ENCODE measurements around the gene TMPRSS13.
"Not testable (repeated sequence)": the region's sequence is repeated elsewhere in the genome, so short reads cannot be mapped to it uniquely, and the experiment has no call there.

Gene TMPRSS13

DNA sequence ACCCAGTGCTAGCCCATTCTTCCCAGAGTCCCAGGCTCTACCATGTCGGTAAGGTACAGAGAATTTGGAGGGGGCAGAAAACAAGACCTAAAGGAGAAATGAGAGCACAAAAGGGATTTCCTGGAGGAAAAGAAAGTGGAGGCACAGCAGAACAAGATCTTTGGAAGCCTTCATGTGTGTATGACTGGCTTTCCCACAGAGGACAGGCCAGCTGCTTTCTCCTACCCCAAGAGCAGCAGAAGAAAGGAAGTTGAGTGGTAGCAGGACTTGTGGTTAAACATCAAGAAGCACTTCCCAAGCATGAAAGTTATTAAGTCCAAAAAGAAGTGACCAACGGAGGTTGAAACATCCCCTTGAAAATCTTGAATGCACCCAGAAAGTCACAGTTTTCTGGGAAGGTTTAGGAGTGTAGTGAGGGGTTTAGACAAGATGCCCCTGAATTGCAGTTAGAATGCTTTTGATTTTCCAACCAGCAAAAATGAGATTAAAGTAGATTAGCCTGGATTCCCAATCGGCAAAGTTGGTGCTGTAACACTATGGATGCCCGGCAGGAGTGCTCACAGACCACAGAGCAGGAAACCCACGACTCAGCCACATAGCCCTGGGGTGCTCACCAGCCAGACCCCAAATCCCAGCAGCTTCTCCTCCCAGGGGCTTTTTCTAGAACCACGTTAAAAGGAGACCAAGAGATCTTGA lies 608 bp downstream of the TMPRSS13 start:
- FAIRE-seq, result no peak

DNA sequence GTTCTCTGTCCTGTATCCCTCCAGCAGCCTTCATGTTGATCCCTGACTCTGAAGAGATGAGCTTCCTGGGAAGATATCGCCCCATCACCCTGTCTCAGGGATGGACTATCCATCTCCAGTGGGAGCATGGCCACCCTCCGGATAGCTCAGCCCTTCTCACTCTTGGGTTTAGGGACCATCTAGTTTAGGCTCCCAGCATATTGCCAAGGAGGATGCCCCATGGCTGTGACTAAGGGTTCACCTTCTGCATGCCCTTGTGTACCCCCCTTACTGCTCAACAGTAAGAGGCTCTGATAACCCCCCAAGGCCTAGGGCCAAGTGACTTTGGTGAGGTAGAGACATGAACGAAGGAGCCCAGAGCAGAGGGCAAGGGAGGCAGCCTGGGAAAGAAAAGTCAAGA lies 1.3 kb downstream of the TMPRSS13 start:
- no peak for FAIRE-seq

DNA sequence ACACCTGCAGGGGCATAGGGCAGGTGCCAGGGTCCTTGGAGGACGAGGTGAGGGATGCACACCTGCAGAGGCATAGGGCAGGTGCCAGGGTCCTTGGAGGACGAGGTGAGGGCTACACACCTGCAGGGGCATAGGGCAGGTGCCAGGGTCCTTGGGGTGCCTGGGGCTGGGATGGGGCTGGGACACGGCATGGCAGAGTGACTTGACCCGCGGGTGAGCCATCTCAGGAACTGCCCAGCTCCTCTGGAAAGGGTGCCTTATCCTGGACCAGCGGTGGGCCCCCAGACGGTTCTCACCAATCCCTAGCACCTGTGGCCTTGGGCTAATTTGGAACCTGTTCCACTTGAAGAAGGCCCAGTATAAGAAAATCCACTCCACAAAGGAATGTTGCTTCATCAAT lies 3.0 kb downstream of the TMPRSS13 start:
- FAIRE-seq, result not testable (repeated sequence)

DNA sequence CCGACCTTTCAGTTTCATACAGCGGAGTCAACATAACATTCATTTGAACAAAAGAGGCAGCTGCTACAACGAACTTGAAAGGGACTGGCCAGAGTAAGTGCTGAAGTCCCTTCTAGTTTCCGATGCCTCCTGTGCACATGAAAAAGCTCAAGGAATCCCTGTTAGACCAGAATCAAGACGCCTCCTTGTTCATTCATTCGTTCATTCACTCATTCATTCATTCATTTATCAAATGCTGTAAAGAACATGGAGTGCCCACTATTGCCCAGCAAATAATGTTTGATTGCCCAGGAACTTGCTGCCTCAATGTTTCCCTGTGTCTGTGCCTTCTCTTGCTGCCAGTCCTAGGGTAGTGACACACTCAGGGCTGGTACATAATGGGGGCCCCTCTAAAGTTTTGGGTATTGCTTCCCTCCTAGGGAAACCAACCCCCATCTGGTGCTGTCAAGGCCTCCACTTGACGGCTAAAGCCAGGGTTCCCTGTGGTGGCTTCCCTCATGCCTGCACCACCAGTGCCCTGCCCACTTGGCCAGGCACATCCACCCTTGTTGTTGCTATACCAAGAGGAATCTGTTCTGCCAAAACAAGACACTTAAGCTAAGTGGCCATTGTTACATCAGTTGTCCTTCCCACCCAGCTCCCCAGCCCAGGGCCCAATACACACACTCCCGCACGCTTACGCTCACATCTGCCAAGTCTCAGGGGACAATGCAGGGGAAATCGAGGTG lies 3.8 kb downstream of the TMPRSS13 start:
- FAIRE-seq, result no peak

DNA sequence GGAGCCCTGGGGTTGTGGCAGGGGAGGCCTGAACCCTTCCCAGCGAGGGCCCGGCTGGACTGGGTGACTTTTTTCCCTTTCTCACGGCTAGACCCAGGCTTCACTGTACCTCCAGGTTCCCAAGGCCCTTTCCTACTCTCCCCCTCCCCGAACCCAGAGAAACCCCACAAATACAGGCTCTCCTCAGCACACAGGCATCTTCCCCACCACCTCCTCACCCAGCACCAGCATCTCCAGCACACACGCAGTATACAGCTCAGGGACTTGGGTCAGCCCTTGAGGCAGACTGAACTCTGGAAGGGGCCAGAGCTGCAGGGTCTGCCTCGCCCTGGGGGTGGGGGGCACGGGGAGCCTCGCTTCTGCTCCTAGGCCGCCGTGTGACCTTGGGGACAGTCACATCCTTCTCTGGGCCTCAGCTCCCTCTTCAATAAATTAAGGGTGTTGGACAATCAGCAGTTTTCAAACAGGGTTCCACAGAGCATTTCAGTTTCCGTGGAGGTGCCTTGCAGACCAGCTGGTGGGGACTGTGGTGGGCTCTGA lies 4.5 kb downstream of the TMPRSS13 start:
- no peak for FAIRE-seq

DNA sequence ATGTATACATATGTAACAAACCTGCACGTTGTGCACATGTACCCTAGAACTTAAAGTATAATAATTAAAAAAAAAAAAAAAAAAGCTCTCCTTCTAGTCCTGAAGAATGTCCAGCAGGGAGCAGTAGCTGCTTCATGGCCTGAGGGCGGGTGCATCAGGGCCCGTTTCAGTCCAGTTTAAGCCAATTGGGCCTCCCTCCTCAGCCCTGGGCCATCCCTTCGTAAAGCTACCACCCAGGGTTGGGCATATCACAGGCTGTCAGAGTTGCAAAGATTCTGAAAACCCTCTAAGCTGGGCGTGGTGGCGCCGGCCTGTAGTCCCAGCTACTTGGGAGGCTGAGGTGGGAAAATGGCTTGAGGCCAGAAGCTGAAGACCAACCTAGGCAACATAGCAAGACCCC lies 5.4 kb downstream of the TMPRSS13 start:
- FAIRE-seq, result no peak

DNA sequence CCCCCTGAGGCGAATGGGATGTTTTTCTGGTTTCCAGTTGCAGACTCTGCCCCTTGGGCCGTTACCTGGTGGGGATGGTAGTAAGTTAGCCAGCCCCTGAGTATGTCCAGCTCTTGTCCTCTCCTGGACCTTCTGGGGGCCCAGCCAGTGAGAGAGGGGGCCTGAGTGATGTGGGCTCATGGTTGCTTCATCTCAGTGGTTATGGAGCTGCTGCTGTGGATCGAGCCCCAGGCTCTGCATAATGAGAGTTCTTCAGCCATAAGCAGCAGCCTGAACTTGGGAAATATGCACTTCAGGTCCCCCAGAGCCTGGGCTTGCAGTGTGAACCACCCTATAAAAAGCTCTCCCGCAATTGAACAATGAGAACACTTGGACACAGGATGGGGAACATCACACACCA lies 5.9 kb downstream of the TMPRSS13 start:
- FAIRE-seq, result no peak

DNA sequence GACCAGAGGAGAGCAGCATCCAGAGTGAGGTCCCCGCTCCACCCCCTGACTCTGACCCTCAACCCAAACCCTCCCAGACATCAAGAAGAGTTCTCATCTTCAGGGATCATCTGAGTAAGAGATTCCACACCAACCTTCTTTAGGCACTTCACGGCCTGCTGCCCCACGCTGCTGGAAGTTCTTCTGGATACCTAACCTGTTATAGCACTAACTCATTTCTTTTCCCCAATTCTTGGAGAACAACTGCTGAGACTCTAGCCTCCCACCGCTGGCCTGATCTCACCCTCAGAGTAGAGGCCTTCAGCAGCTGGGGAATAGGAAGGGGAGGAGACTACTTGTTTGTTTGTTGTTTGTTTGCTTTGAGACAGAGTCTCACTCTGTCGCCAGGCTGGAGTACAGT lies 7.3 kb downstream of the TMPRSS13 start:
- no peak for FAIRE-seq

DNA sequence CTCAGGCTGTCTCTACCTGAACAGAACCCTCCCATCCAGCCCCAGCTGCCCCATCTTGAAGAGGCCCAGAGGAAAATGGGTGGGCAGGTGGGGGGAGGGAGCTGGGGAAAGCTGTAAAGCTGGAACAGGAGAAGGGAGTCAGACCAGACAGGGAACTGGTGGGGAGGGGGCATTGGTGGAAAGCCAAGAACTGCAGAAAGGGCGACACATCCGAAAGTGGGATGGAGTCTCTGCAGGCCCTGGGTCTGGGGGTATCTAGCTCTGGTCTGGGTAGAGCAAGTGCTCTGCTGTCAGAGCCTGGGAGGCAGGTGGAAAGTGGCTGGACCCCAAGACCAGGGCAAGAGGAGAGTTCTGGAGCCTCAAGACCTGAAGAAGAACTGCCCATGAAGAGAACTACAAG lies 7.7 kb downstream of the TMPRSS13 start:
- no peak for FAIRE-seq

DNA sequence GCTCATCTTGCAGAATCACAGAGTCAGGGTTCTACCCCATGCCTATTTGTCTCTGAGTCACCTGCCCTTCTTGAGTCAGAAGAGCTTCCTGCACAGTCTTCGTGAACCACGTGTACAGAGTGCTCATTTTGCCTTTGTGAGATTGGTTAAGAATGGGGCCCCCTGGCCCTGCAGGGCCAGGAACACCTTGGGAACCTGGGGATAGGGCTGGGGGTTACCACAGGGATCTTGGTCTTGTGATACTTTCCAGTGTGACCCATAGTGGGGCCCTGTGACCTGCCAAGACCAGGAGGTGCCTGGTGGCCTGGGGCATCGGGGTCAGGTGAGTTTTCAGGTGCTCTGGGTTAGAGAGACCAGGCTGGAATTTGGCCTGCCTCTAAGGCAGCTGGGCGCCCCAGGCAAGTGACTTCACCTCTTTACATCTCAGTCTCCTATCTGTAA lies 9.4 kb downstream of the TMPRSS13 start:
- FAIRE-seq, result no peak

DNA sequence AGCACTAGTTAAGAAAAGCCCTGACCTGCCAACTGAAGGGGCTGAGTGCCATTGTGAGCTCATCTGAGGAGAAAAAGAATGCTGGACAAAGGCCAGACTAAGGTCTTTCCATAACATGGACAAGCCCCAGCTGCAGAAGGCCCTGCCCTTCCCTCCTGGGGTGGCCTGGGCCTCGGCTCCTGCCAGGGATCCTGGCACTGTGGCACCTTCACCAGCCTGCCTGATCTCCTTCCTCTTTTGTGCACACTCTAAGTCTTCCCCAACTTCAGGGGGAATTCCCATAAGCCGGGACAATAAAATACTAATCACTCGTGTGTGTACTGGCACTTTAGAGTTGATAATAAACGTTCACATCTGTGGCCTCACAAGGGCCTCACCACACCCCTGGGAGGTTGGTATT lies 9.9 kb downstream of the TMPRSS13 start:
- FAIRE-seq, result no peak

DNA sequence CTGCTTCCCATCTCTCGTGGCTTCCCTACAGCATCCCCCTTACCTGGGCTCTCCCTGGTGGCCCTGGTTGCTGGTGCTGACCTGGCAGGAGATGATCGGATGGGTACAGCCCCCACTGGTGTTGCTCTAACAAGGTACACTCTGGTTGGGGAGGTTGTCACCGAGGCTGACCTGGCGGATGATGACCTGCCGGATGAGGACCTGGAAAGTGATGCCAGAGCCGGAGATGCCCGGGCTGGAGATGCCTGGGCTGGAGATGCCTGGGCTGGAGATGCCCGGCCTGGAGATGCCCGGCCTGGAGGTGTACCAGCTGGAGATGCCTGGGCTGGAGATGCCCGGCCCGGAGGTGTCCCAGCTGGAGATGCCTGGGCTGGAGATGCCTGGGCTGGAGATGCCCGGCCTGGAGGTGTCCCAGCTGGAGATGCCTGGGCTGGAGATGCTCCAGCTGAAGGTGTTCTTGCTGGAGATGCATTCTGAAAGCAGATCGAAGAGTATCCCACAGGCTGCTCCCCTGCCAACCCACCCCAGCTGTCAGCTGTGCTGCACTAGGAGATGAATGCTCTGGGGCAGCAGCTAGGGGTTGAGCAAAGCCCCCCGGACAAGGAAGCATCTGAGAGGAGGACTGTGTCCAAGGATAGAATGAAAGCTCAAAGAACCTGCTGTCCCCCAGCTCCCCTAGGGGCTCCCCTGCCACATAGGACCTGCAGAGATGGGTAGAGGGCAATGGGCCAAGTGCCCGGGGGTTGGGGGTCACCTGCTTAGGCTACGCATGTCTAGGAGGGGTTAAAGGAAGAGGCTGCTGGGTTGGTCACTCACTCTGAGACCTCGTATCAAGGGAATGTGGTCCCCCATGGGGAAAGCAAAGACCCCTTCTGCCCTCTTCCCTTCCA lies 10.6 kb downstream of the TMPRSS13 start:
- no peak for FAIRE-seq

DNA sequence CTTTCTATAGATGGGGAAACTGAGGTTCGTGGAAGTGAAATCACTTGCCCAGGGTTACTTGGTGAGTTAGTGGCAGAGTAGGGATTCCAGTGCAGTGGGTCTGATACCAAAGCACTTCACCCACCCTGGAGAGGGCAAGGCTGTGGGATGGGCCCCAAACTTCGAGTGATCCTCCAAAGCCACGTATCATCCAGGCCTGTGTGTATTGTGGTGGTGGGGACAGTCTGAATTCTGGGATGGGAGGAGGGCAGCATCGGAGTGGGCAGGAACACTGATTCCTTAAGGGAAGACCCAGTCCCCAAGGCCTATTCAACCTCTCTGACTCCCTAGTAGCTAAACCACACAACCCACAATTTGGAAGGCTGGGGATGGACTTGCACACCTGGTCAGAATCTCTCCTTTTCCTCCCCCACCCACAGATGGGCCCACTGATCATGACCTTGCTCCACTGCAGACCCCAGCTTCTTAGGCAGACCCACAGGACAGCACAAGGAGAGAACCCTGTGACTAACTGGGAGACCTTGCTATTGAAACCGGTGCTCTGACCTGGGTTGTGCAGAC lies 11.5 kb downstream of the TMPRSS13 start:
- no peak for FAIRE-seq

DNA sequence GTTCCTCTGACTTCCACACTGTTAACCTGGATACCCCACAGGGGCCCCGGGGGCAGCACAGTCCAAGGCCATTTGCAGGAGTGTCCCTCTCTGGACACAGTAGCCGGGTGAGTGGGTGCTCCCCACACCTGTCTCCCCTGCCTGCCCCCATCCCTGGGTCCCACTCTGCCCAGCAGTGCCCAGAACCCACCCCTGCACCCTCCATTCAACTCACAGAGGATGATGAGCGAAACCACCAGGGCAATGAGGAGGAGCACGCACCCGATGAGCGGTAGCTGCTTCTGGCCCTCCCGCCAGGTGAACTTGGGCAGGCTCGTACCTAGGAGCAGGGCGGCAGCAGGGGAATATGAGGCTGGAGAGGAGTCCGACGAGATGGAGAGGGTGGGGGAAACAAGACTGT lies 12.2 kb downstream of the TMPRSS13 start:
- FAIRE-seq, result no peak

DNA sequence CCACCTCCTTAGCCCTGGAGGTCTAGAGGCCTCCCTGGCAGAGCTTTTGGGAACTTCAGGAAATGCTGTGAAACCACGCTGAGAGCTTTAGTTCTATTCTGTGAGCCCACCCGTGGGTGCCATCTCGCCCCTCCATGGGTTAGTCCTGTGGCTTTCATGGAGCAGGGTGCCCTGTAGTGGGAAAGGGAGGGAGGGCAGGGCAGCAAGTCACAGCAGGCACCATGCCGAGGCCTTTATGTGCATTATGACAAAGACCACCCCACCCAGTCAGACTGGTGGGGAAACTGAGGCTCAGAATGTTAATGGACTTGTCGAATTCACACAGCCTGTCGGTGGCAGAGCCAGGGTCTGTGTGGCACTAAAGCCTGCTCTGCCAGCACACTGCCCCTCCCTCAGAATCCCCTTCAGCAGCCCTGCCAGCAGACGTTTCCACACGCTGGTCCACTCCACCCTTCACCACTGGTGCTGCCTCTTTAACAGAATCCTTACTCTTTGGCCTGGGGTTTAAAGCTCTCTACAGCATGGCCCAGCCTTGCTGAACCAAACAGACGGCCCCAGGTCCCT lies 13.4 kb downstream of the TMPRSS13 start:
- FAIRE-seq, result no peak

DNA sequence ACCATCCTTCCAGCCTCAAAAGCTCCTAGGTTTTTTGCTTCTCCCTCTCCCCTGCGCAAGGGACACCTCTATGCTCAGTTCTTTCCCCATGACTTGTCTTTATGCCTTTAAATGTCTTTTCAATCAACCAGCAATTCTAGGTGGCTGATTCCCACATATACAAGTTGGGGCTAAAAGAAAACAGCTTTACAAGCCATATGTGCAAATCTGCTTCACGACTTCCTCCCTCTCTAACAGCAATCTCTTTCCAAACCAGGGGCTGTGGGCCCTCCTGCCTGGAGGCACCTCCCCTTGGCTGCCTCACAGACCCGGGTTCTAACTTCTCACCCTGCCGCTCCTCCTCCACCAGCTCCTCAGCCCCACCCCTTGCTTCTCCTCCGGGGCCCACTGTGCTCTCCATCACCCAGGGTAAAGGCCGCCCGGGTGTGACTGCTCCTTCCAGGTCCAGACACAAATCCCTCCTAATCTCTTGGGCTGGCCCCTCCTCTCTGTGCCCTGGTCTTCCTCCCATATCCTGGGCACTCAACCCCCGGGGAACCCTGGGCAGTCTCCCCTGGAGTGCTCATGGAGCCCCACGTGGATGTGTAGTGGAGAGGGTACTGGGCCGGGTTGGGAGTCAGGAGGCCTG lies 14.1 kb downstream of the TMPRSS13 start:
- no peak for FAIRE-seq

DNA sequence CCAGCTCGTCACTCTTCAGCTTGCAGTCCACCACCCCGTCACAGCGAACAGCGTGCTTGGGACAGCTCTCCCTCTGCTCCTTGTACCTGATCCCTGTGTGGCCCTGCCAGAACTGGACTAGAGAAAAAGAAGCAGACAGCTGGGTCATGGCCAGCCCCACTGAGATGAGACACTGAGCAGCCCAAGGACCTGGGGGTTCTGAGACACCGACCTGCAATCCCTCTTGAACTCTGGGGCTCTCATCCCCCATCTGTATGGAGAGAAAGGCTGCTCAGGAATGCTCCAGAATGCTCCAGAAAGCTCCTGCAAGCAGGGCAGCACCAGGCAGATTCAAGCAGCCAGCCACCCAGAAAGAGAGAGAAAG lies 14.8 kb downstream of the TMPRSS13 start:
- FAIRE-seq, result no peak

DNA sequence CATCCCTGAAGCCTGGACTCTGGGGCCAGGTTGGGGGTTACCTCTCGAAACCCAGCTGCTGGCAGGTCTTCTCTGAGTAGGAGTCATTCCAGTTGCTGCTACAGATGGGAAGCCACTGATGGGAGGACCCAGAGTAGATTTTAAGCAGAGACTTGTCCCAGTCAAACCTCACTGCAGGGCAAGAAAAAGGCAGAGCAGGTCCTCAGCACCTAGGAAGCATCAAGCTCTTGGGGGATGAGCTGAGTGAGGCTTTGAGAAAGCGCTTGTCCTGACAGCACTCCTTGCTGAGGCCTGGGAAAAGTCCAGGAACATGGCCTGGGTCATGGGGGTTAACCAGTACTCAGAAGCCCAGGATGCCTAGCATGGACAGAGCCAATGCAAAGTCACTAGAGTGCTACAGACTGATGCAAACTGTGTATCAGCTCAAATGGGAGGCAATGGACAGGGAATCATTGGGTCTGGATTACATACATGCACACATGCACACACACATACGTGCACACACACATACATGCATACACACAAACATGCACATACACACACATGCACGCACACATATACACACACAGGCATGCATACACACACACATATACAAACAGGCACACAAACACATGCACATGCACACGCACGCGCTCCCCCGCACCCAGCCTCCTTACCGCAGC lies 15.3 kb downstream of the TMPRSS13 start:
- FAIRE-seq, result no peak

DNA sequence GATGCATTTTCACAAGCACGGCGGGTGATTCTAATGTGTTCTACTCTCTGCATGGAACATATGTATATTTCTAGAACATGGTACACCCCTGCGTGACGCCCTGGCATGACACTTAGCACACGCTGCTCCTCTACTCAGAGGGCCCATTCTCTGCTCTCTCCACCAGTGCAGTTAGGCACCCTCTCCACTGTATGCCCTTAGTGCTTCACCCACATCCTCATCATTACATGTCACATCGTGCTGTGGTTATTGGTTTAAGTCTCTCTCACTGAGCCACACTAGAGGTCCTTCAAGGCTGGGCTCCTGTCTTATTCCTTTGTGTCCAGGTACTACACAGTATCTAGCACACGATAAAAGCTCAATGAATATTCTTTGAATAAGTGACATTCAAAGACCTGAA lies 16.7 kb downstream of the TMPRSS13 start:
- FAIRE-seq, result no peak

DNA sequence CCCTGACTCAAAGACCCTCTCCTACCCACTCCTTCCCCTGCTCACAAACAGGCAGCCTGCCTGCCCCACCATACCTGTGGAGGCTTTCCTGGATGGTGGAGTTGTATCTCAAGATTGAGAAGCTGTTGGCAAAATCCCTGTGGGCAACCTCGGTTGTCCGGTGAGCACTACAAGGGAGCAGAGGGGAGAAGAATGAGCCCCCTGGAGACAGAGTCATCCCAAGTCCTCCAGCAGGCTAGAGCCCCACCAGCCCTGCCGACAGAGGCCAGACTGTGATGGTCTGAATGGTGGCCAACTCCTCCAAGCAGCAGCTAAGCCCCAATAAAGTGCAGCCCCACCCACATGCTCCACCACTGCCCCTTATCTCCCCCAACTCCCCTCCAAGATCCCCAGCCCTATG lies 17.5 kb downstream of the TMPRSS13 start:
- FAIRE-seq, result no peak

DNA sequence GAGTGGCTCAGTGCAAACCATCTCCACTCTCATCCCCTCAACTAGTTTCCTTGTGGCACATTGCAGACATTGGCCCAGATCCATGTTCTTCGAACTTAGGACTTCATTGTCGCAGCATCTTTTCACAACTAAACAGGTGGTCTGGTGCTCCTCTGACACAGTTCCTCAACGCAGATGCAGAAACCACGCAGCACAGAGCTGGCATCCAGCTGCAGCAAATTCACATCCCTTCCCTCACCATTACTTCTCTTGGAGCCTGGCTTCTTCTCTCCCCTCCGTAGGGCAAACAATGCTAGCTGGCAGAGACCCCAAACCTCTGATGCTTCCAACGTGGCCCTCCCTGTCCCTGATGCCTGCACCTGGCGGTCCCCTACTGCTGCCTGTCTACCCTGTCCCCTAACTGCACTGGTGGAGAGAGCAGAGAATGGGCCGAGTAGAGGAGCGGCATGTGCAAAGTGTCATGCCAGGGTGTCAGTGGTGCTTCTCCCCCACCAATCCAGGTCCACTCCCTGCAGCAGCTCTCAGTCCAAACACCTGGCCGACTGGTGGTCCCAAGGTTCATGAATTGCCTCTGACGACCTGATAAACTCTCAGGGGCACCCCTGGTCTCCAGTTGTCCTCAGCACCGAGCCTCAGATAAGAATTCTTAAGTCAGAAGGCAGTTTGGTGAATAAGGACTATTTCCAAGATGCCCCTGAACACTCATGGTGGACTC lies 18.1 kb downstream of the TMPRSS13 start:
- FAIRE-seq, result no peak

All from colon (tissue), 2 donors.